ENCODE results near the gene CAP1. TPM values are rescaled to one million over a fixed set of nuclear protein-coding genes. Genes with fewer than 3 reads are reported as not detected.
A peak's percentile ranks its signal among the peaks of the same experiment; 100 is the strongest.
"Not testable (repeated sequence)": the region's sequence is repeated elsewhere in the genome, so short reads cannot be mapped to it uniquely, and the experiment has no call there.

CAP1 gene
- total and polyA plus RNA-seq, 4 donors, result 157 to 201 (median 173) TPM

DNA sequence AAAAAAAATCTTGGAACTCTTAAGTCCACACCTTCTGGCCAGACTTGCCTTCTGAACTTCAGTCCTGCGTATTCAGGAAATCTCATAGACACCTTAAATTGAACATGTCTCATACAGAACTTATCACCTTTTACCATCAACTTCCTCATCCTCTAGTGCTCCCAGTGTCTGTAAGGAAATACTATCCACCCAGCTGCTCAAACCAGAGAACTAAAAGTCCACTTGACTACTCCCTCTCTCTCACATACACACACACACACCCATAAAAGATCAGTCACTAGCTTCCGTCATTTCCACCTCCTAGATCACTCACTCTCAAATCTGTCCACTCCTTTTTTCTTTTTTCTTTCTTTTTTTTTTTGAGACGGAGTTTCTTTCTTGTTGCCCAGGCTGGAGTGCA is 10.9 kb upstream of the CAP1 start:
- Histone ChIP-seq H3K36me3 (ENCODE audit: control insufficient read depth, insufficient read depth, low read length) (no peaks in the 10 kb centered on the region), H3K4me1 (ENCODE audit: control insufficient read depth, insufficient read depth, low read length) (no peaks in the 10 kb centered on the region), H3K9me3 (ENCODE audit: control insufficient read depth, insufficient read depth, low read length) (no peaks in the 10 kb centered on the region), H3K27ac (ENCODE audit: low read depth, low read length) (no peak overlapping the region), H3K4me3 (ENCODE audit: low read depth, low read length) (no peak overlapping the region), H3K27me3 (ENCODE audit: control insufficient read depth, insufficient read depth, low read length) (no peaks in the 10 kb centered on the region)
- 74% methylated on average over 3 of the region's 3 CpGs for WGBS (ENCODE audit: insufficient coverage)
- no peak for DNase-seq (ENCODE audit: low read depth in 4 of 6, low spot score in 6 of 6)

GRCh38 chr1:40030528-40031135 is 9.9 kb upstream of the CAP1 start:
- Histone ChIP-seq H3K36me3 (ENCODE audit: control insufficient read depth, insufficient read depth, low read length) (no peaks in the 10 kb centered on the region), H3K4me1 (ENCODE audit: control insufficient read depth, insufficient read depth, low read length) (no peaks in the 10 kb centered on the region), H3K27ac (ENCODE audit: low read depth, low read length) (no peak overlapping the region), H3K27me3 (ENCODE audit: control insufficient read depth, insufficient read depth, low read length) (no peaks in the 10 kb centered on the region), H3K4me3 (ENCODE audit: low read depth, low read length) (no peak overlapping the region), H3K9me3 (ENCODE audit: control insufficient read depth, insufficient read depth, low read length) (no peaks in the 10 kb centered on the region)
- no peak for DNase-seq (ENCODE audit: low read depth in 4 of 6, low spot score in 6 of 6)
- no CpG with 5 or more reads among the region's 3 CpGs for WGBS (ENCODE audit: insufficient coverage)

DNA sequence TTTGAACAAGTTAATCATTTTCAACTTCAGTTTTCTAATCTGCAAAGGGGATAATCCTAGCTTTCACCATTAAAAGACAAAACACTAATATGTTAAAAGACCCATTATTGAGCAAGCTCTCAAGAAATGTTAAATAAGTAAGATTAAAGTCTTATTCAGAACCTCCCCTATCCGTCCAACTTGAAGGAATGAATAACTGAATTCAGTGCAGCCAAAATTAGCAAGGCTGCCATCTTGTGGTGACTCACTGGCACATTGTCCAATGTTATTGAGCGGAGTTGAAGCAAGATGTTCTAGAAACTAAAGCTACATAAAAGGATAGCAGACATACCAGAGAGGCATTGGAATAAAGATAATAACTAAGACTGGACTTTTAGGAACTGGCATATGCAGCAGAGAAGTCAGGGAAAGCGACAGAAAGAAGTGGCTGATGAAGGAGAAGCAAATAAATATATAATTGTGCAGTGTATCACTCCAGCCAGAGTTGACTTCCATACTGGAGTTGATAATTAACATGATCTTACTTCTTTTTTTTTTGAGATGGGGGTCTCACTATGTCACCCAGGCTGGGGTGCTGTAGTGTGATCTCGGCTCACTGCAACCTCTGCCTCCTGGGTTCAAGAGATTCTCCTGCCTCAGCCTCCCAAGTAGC is 8.2 kb upstream of the CAP1 start:
- Histone ChIP-seq H3K4me1 (ENCODE audit: control insufficient read depth, insufficient read depth, low read length) (no peaks in the 10 kb centered on the region), H3K4me3 (ENCODE audit: low read depth, low read length) (no peak overlapping the region), H3K36me3 (ENCODE audit: control insufficient read depth, insufficient read depth, low read length) (no peaks in the 10 kb centered on the region), H3K27me3 (ENCODE audit: control insufficient read depth, insufficient read depth, low read length) (no peaks in the 10 kb centered on the region), H3K9me3 (ENCODE audit: control insufficient read depth, insufficient read depth, low read length) (no peaks in the 10 kb centered on the region), H3K27ac (ENCODE audit: low read depth, low read length) (no peak overlapping the region)
- 40% methylated on average over 1 of the region's 4 CpGs for WGBS (ENCODE audit: insufficient coverage)
- DNase-seq (ENCODE audit: low read depth in 4 of 6, low spot score in 6 of 6), result peak in 5 of 6 donors; percentile 36 to 90 (median 57)

GRCh38 chr1:40034869-40035268 is 5.7 kb upstream of the CAP1 start:
- Histone ChIP-seq H3K4me3 (ENCODE audit: low read depth, low read length) (no peak overlapping the region), H3K27ac (ENCODE audit: low read depth, low read length) (no peak overlapping the region)
- 50% methylated on average over 2 of the region's 2 CpGs for WGBS (ENCODE audit: insufficient coverage)

GRCh38 chr1:40036574-40036973 is 4.0 kb upstream of the CAP1 start:
- Histone ChIP-seq H3K9me3 (ENCODE audit: control insufficient read depth, insufficient read depth, low read length) (no peaks in the 10 kb centered on the region), H3K4me1 (ENCODE audit: control insufficient read depth, insufficient read depth, low read length) (peaks cover 20% of the 10 kb centered on the region), H3K27me3 (ENCODE audit: control insufficient read depth, insufficient read depth, low read length) (no peaks in the 10 kb centered on the region), H3K36me3 (ENCODE audit: control insufficient read depth, insufficient read depth, low read length) (no peaks in the 10 kb centered on the region), H3K4me3 (ENCODE audit: low read depth, low read length) (no peak overlapping the region), H3K27ac (ENCODE audit: low read depth, low read length) (no peak overlapping the region)
- peak in 2 of 6 donors; percentile 69 to 92 for DNase-seq (ENCODE audit: low read depth in 4 of 6, low spot score in 6 of 6)
- WGBS (ENCODE audit: insufficient coverage), result 21% methylated on average over 3 of the region's 4 CpGs

More at GRCh38 chr1:40034869-40035268, 5.7 kb upstream of the CAP1 start:
- Histone ChIP-seq H3K27me3 (ENCODE audit: control insufficient read depth, insufficient read depth, low read length) (no peaks in the 10 kb centered on the region), H3K36me3 (ENCODE audit: control insufficient read depth, insufficient read depth, low read length) (no peaks in the 10 kb centered on the region), H3K4me1 (ENCODE audit: control insufficient read depth, insufficient read depth, low read length) (peaks cover 8% of the 10 kb centered on the region), H3K9me3 (ENCODE audit: control insufficient read depth, insufficient read depth, low read length) (no peaks in the 10 kb centered on the region)
- peak in 1 of 6 donors; percentile 21 for DNase-seq (ENCODE audit: low read depth in 4 of 6, low spot score in 6 of 6)

- 91% methylated on average over 6 of the region's 8 CpGs for WGBS (ENCODE audit: insufficient coverage)
- H3K36me3 ChIP-seq (ENCODE audit: control insufficient read depth, insufficient read depth, low read length); DNase-seq (ENCODE audit: low read depth in 4 of 6, low spot score in 6 of 6); H3K27me3 ChIP-seq (ENCODE audit: control insufficient read depth, insufficient read depth, low read length); H3K27ac ChIP-seq (ENCODE audit: low read depth, low read length); H3K4me3 ChIP-seq (ENCODE audit: low read depth, low read length); H3K9me3 ChIP-seq (ENCODE audit: control insufficient read depth, insufficient read depth, low read length): not testable (repeated sequence)
- H3K4me1 ChIP-seq (ENCODE audit: control insufficient read depth, insufficient read depth, low read length), result peaks cover 27% of the 10 kb centered on the region
These were observed 3.3 kb upstream of the CAP1 start for GRCh38 chr1:40037254-40037653.

DNA sequence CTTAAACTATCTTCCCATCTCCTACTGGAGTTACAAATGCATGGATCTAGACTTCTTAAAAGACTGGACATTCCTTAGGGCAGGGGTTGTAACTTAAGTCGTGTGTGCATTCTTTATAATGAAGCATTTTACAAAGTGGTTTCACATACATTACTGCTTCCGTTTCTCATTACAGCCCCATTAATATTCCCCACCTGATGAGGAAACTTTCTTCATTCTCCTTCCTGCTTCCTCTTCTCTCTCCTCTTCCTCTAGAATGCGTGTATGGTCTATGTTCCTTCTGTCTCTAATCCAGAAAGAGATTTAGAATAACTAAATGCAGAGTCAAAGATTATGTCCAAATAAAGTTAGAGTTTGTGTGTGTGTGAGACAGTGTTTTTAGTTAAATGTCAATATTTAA is 1.8 kb upstream of the CAP1 start:
- peaks cover 34% of the 10 kb centered on the region for H3K4me1 ChIP-seq (ENCODE audit: control insufficient read depth, insufficient read depth, low read length)
- H3K27ac ChIP-seq (ENCODE audit: low read depth, low read length), result peak overlapping the region; percentile 98
- H3K4me3 ChIP-seq (ENCODE audit: low read depth, low read length), result no peak overlapping the region
- H3K36me3 ChIP-seq (ENCODE audit: control insufficient read depth, insufficient read depth, low read length), result peaks cover 4% of the 10 kb centered on the region
- no peaks in the 10 kb centered on the region for H3K9me3 ChIP-seq (ENCODE audit: control insufficient read depth, insufficient read depth, low read length)
- WGBS (ENCODE audit: insufficient coverage), result no CpG with 5 or more reads among the region's 3 CpGs
- no peak for DNase-seq (ENCODE audit: low read depth in 4 of 6, low spot score in 6 of 6)
- H3K27me3 ChIP-seq (ENCODE audit: control insufficient read depth, insufficient read depth, low read length), result no peaks in the 10 kb centered on the region

GRCh38 chr1:40039245-40039756 is 1.2 kb upstream of the CAP1 start:
- Histone ChIP-seq H3K36me3 (ENCODE audit: control insufficient read depth, insufficient read depth, low read length) (peaks cover 4% of the 10 kb centered on the region), H3K27ac (ENCODE audit: low read depth, low read length) (peak overlapping the region; percentile 98), H3K27me3 (ENCODE audit: control insufficient read depth, insufficient read depth, low read length) (no peaks in the 10 kb centered on the region), H3K9me3 (ENCODE audit: control insufficient read depth, insufficient read depth, low read length) (no peaks in the 10 kb centered on the region), H3K4me3 (ENCODE audit: low read depth, low read length) (peak overlapping the region; percentile 100), H3K4me1 (ENCODE audit: control insufficient read depth, insufficient read depth, low read length) (peaks cover 34% of the 10 kb centered on the region)
- peak; percentile 31 to 90 (median 42) for DNase-seq (ENCODE audit: low read depth in 4 of 6, low spot score in 6 of 6)
- under 1% methylated on average over 10 of the region's 10 CpGs for WGBS (ENCODE audit: insufficient coverage)

DNA sequence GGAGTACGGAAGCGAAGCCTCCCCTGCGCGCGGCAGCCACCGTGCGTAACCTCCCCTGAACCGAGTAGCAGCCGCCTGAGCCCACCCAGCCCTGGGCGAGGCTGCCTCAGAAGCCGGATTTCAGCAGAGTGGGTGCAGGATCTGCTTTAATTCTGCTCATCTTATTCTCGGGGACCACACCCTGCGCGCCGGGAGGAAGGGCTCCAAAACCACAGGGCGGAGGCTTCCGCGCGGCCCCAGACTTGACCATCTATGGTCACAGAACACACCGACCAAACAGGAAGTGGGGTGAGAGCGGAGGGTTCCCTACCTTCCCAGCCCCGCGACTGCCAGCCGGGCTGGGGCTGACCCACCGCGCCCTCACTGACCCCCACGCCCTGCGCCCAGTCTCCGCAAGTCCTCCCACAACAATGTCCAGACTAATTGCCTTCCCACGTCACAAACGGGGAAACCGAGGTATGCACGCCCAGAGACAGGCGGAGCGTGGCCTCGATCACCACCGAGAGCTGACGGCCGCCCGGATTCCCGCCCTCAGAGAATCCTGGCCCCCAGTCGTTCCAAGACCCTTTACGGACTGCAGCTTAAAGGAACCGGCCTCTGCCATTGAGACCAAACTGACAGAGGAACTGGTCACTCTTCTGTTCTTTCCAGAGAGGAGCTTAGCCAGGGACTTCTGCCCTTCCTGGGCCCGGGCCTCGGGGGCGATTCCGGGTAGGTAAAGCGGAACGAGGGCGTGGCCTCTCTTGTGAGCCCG is 595 bp upstream of the CAP1 start:
- H3K27ac ChIP-seq (ENCODE audit: low read depth, low read length), result peak overlapping the region; percentile 98
- H3K36me3 ChIP-seq (ENCODE audit: control insufficient read depth, insufficient read depth, low read length), result peaks cover 4% of the 10 kb centered on the region
- peaks cover 34% of the 10 kb centered on the region for H3K4me1 ChIP-seq (ENCODE audit: control insufficient read depth, insufficient read depth, low read length)
- no peaks in the 10 kb centered on the region for H3K27me3 ChIP-seq (ENCODE audit: control insufficient read depth, insufficient read depth, low read length)
- peak overlapping the region; percentile 100 for H3K4me3 ChIP-seq (ENCODE audit: low read depth, low read length)
- H3K9me3 ChIP-seq (ENCODE audit: control insufficient read depth, insufficient read depth, low read length), result no peaks in the 10 kb centered on the region
- DNase-seq (ENCODE audit: low read depth in 4 of 6, low spot score in 6 of 6), result peak in 5 of 6 donors; percentile 17 to 79 (median 26)
- WGBS (ENCODE audit: insufficient coverage), result 0% methylated on average over 48 of the region's 52 CpGs

Data from spinal cord (tissue), 10 donors.